ENCODE results near the gene DNAH9.

- TF ChIP-seq CTCF (IDR thresholded peaks at IDR 0.05; ENCODE audit: low read depth, low read length, poor library complexity, severe bottlenecking) (no peak), EZH2phosphoT487 (IDR thresholded peaks at IDR 0.05; ENCODE audit: borderline replicate concordance, low read length) (no peak)
These were observed at the start of gene DNAH9 for GRCh38 chr17:11598274-11599221.

All from DOHH2 (cell line).